Left lung (tissue), 10 donors: Measurements from ENCODE around the gene G3BP1. TPM values are rescaled to one million over a fixed set of nuclear protein-coding genes. Genes with fewer than 3 reads are reported as not detected.
"Not testable (repeated sequence)": the region's sequence is repeated elsewhere in the genome, so short reads cannot be mapped to it uniquely, and the experiment has no call there.

Source experiments
- ATAC-seq: fragments of 200-7000 bp; cut with Tn5 transposase; one replicate; pipeline ENCODE4 v1.9.1; 2020; ENCODE audit warnings: moderate library complexity
- DNase-seq, 4 donors: peaks; one replicate each; pipeline ENCODE4 v3.0.0-alpha.2; 2013 to 2020
- H3K27ac ChIP-seq, 2 donors: fragments of 200-600 bp; sonication (generic) in 1 of 2; one replicate each; pipeline versions ENCODE4 v1.5.0 to v1.8.0; 2020 to 2021
- H3K27me3 ChIP-seq, 2 donors: fragments of 200-600 bp; sonication (generic) in 1 of 2; one replicate each; pipeline versions ENCODE4 v1.5.0 to v1.8.0; 2020 to 2021
- H3K36me3 ChIP-seq, 2 donors: fragments of 200-600 bp; sonication (generic) in 1 of 2; one replicate each; pipeline versions ENCODE4 v1.5.0 to v1.8.0; 2020 to 2021
- H3K4me1 ChIP-seq, 2 donors: fragments of 200-600 bp; one replicate each; pipeline ENCODE4 v1.8.0; 2021
- H3K4me3 ChIP-seq, 2 donors: fragments of 200-600 bp; sonication (generic) in 1 of 2; one replicate each; pipeline versions ENCODE4 v1.5.0 to v1.8.0; 2020 to 2021; ENCODE audit warnings: mild to moderate bottlenecking in 1 of 2
- H3K9me3 ChIP-seq, 2 donors: fragments of 200-600 bp; sonication (generic) in 1 of 2; one replicate each; pipeline versions ENCODE4 v1.5.0 to v1.8.0; 2020 to 2021
- CTCF ChIP-seq, 2 donors: fragments of 200-600 bp; sonication (generic) in 1 of 2; IDR thresholded peaks; one replicate each; pipeline versions ENCODE4 v1.5.0 to v1.8.0; 2021; ENCODE audit warnings: antibody characterized with exemption in 2 of 2
- intact Hi-C, 2 donors: fragments of 100-400 bp; cut with DNase I; formaldehyde crosslinking; loops; one replicate each; pipeline versions ENCODE4 v1.11.2 to v1.14.2; 2022
- polyA plus RNA-seq, 6 donors: library from polyadenylated mRNA; unstranded; fragments of 120-200 nt; gene quantifications; one replicate each; pipeline ENCODE4 v1.2.1, GENCODE V29; 2013; ENCODE audit not compliant: insufficient read length in 6 of 6
- total RNA-seq, 2 donors: library from RNA; stranded (reverse); fragmentation: NEBNext Ultra II Directional; extraction: Animal tissue kit (Norgen Biotek cat#: 25700); gene quantifications; one replicate each; pipeline ENCODE4 v1.2.1, GENCODE V29; 2021
- donor health status: DM: no; HTN: yes; CAD: no.
- donor health status: DM: no; HTN: no; CAD: no.

Gene G3BP1
- total and polyA plus RNA-seq, 8 donors, result 125 to 207 (median 146) TPM

- ATAC-seq (no peak), DNase-seq (no peak)
- Histone ChIP-seq H3K4me1 (no peaks in the 10 kb centered on the region), H3K27me3 (no peaks in the 10 kb centered on the region), H3K9me3 (no peaks in the 10 kb centered on the region), H3K36me3 (peaks cover 0 to 5% of the 10 kb centered on the region in 2 donors), H3K4me3 (no peak overlapping the region), H3K27ac (no peak overlapping the region)
- intact Hi-C loops, result loop anchor here in 1 of 2 donors (10.0 kb wide), 1 partner anchor 684 kb away; no protein-coding TSS in a partner anchor
- TF ChIP-seq CTCF (IDR thresholded peaks at IDR 0.05), result no peak
Observed at GRCh38 chr5:151820903-151821302, 49.1 kb downstream of the G3BP1 start.

- Histone ChIP-seq H3K4me1 (no peaks in the 10 kb centered on the region), H3K27ac (no peak overlapping the region), H3K9me3 (no peaks in the 10 kb centered on the region), H3K4me3 (no peak overlapping the region), H3K36me3 (no peaks in the 10 kb centered on the region), H3K27me3 (no peaks in the 10 kb centered on the region)
- TF ChIP-seq CTCF (IDR thresholded peaks at IDR 0.05), result no peak
- no peak for ATAC-seq
- intact Hi-C loops, result loop anchor here in 1 of 2 donors (10.0 kb wide), 1 partner anchor 683 kb away; no protein-coding TSS in a partner anchor
- no peak for DNase-seq
Observed at GRCh38 chr5:151822141-151822540, 50.4 kb downstream of the G3BP1 start.

GRCh38 chr5:151825445-151825844 lies 53.7 kb downstream of the G3BP1 start:
- Histone ChIP-seq H3K9me3 (no peaks in the 10 kb centered on the region), H3K4me3 (no peak overlapping the region), H3K27me3 (no peaks in the 10 kb centered on the region), H3K4me1 (no peaks in the 10 kb centered on the region), H3K36me3 (no peaks in the 10 kb centered on the region), H3K27ac (no peak overlapping the region)
- intact Hi-C loops, result loop anchor here in 1 of 2 donors (5.0 to 10.0 kb wide), 2 partner anchors 317 to 679 kb away; no protein-coding TSS in a partner anchor
- ATAC-seq (peak; percentile 96), DNase-seq (peak in 3 of 4 donors; percentile 41 to 80 (median 59))
- peak; percentile 61 to 70 for TF ChIP-seq CTCF (IDR thresholded peaks at IDR 0.05)

GRCh38 chr5:151829370-151829769 lies 57.6 kb downstream of the G3BP1 start:
- intact Hi-C loops, result loop anchor here in 1 of 2 donors (5.0 to 10.0 kb wide), 2 partner anchors 313 to 675 kb away; no protein-coding TSS in a partner anchor
- peaks cover 0 to 33% of the 10 kb centered on the region in 2 donors for H3K9me3 ChIP-seq
- TF ChIP-seq CTCF (IDR thresholded peaks at IDR 0.05), result no peak
- no peaks in the 10 kb centered on the region for H3K27me3 ChIP-seq
- ATAC-seq (no peak), DNase-seq (no peak)
- H3K4me3 ChIP-seq, result no peak overlapping the region
- no peaks in the 10 kb centered on the region for H3K4me1 ChIP-seq
- H3K36me3 ChIP-seq, result no peaks in the 10 kb centered on the region
- H3K27ac ChIP-seq, result no peak overlapping the region

GRCh38 chr5:151832843-151833242 lies 61.1 kb downstream of the G3BP1 start:
- H3K36me3 ChIP-seq, H3K4me3 ChIP-seq, H3K27ac ChIP-seq, H3K27me3 ChIP-seq, intact Hi-C loops, ATAC-seq, H3K4me1 ChIP-seq, DNase-seq: not testable (repeated sequence)
- peaks cover 3 to 67% of the 10 kb centered on the region in 2 donors for H3K9me3 ChIP-seq

GRCh38 chr5:151846765-151847164 lies 75.0 kb downstream of the G3BP1 start:
- ATAC-seq (no peak), DNase-seq (no peak)
- Histone ChIP-seq H3K36me3 (no peaks in the 10 kb centered on the region), H3K9me3 (no peaks in the 10 kb centered on the region), H3K27me3 (no peaks in the 10 kb centered on the region), H3K4me3 (no peak overlapping the region), H3K4me1 (no peaks in the 10 kb centered on the region), H3K27ac (no peak overlapping the region)
- intact Hi-C loops, result no loop called here
- no peak for TF ChIP-seq CTCF (IDR thresholded peaks at IDR 0.05)
